GM19328 (cell line): ENCODE data around the gene GRN.
"Not testable (repeated sequence)": the region's sequence is repeated elsewhere in the genome, so short reads cannot be mapped to it uniquely, and the experiment has no call there.

Experiments used
- ATAC-seq: cut with Tn5 transposase; IDR thresholded peaks from one replicate; pipeline ENCODE4 v1.9.1; 2021; ENCODE audit warnings: mild to moderate bottlenecking, moderate library complexity; ENCODE audit not compliant: unreplicated experiment

GRN gene

DNA sequence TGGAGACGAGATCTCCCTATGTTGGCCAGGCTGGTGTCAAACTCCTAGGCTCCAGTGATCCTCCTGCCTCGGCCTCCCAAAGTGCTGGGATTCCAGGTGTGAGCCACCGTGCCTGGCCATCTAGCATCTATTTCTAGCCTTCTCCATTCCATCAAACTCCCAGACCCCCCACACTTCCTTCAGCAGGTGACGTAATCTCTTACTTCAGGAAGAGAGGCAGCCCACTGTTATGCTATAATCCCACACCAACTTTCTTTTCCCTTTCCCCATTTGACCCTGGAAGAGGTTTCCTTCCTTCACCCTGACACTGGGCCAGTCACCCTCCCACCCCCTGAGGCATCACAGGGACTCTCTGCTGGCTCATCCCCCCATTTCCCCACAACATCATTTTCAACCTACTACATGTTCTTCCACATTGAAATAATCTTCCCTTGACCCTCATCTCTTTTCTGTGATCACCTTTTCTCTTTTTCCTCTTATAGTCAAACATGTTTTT, 36.8 kb downstream of the GRN start:
- no peak for ATAC-seq

DNA sequence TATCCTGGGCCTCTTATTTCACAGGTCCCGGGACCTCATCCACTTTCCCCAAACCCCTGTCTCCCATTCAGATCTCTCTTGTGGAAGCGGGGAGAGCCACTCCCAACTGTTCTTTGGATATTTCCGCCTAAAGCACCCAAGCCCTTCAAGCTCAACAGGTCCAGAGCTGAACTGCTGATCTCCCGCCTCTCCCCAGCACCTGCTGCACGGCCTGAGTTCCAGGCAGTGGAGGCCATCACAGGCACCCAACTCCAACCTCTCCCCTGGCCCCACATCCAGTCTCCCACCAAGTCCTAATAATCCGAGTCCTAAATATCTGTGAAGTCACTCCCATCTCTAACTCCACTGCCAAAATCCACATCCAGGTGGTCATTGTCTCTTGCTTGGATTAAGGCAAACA, 37.8 kb downstream of the GRN start:
- ATAC-seq, result no peak

GRCh38 chr17:44383363-44383762, 38.3 kb downstream of the GRN start:
- no peak for ATAC-seq

DNA sequence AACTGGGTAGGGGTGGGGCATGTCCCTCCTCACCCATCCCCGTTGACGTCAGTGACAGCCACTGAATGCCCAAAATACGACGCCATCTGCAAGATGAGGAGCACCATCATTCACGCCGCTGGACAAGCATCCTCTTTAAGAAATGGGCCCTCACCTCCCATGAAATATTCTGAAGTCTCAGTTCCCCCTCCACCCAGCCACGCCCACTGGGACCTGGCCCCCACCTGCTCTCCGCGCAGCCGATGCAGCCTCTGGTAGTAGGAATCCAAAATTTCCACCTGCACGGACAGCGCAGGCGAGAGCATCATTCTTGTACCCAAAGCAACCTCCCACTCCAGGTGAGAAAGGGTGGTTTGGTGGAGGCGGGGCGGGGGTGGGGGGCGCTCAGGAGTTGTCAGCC, 38.8 kb downstream of the GRN start:
- ATAC-seq, result no peak

GRCh38 chr17:44384281-44384822, 39.2 kb downstream of the GRN start:
- ATAC-seq, result no peak

GRCh38 chr17:44384823-44385286, 39.8 kb downstream of the GRN start:
- no peak for ATAC-seq

- ATAC-seq, result no peak
Observed at GRCh38 chr17:44385287-44386181, 40.4 kb downstream of the GRN start.

DNA sequence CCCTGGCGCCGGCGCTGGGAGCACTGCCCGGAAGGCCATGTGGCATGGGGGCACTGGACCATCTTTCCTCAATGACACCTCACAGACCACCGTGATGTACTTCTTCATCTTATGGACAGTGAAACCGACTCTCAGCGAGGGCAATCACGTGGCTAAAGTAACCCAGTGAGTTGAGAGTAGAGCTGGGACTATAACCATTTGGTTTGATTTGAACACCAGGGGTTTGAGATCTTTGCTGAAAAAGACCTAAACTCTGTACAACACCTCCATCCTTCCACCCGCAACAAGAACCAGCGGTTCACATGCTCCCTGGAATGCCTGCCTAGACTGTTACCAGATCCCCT, 41.1 kb downstream of the GRN start:
- no peak for ATAC-seq

DNA sequence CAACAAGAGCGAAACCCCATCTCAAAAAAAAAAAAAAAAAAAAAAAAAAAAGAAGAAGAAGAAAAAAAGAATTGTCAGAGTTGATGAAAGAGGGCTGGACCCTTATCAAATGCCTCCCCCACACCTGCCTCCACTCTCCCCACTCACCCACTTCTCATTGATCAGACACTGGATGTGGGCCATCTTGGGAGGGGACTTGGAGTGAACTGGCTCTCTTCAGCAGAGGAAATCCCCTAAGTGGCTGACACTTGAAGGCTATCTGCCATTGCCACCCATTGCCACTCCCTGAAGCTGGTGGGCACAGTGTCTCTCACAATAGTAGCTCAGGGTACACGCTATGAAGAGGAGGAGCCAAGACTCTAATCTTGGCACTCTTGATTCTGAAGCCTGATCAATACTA, 42.7 kb downstream of the GRN start:
- ATAC-seq, result no peak

- ATAC-seq, result no peak
Observed at GRCh38 chr17:44389281-44389680, 44.2 kb downstream of the GRN start, which contains the start of gene ITGA2B. TSS of gene ITGA2B (minus strand) at chr17:44389649. CDS start at chr17:44389473, 176 bp downstream.

- no peak for ATAC-seq
Observed at GRCh38 chr17:44389723-44390202, 44.7 kb downstream of the GRN start.

DNA sequence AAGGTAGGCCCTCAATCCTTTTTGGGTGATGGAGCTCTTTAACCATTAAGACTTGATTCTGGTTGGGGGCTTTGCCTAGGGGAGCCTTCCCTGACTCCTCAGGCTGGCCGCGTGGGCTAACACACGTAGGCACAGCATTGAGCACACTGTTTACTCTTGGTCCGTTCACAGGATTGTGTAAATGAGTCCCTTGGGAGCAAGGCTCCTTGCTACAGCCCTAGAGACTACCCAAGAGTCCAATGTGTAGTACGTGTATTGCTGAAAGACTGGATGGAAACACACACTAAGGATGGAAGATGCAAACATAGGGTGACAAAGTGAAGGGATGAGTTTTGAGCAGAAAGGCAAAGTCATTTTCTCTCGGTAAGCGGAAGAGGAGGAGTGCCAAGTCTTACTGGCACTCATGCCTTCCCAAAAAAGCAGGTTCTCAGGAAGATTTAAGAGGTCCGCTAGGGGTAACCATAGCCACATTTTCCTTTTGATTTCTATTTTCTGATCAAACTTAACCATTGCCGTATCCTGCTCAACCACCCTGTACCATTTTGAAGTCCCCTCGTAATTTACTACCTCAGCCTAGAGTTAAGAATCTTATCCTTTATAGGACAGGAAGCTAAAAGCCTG, 45.3 kb downstream of the GRN start:
- no peak for ATAC-seq

DNA sequence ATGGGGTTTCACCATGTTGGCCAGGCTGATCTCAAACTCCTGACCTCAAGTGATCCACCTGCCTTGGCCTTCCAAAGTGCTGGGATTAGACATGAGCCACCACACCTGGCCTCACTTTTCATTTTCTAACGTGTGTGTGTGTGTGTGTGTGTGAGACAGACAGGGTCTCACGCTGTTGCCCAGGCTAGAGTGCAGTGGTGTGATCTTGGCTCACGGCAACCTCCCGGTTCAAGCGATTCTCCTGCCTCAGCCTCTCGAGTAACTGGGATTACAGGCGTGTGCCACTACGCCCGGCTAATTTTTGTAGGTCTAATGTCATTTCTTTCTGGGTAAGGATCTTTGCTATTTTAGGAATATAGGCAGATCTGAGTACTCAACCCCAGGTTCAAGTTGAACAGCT, 49.0 kb downstream of the GRN start:
- ATAC-seq, result not testable (repeated sequence)

DNA sequence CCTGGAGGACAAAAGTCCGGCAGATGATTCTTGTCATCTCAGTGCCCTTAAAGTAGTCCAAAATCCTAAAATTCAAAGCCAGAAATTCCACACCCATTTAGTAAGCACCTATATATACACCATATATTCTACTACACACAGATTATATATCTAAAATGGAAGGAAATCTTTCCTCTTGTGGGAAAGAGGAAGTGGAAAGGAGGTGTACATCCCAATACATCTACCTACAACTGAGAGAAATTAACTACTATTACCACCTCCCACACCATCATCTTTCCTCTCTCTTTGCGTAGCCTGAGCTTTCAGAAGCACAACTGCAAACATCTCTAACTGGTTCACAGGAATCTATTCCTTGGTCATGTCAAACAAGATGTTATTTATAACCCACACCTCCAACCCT, 49.7 kb downstream of the GRN start:
- ATAC-seq, result no peak

- ATAC-seq, result no peak
Observed at GRCh38 chr17:44396946-44397345, 51.8 kb downstream of the GRN start.

- no peak for ATAC-seq
Observed at GRCh38 chr17:44397479-44398440, 52.7 kb downstream of the GRN start.

- ATAC-seq, result no peak
Observed at GRCh38 chr17:44398692-44399691, 53.9 kb downstream of the GRN start.

GRCh38 chr17:44400226-44400847, 55.2 kb downstream of the GRN start:
- no peak for ATAC-seq
